H1 (cell line): ENCODE data around the gene ZNF490. TPM values are rescaled to one million over a fixed set of nuclear protein-coding genes. Genes with fewer than 3 reads are reported as not detected.

Source experiments
- CTCF ChIA-PET: fragments of 300-600 bp; sonication (Branson Sonifier 250); formaldehyde crosslinking; loops from one replicate; lab custom pipeline; 2021; ENCODE audit not compliant: partially characterized antibody; lab: Charles Lee
- POLR2A ChIA-PET: fragments of 300-600 bp; sonication (Branson Sonifier 250); formaldehyde crosslinking; loops from one replicate; lab custom pipeline; 2021; ENCODE audit warnings: inconsistent platforms; ENCODE audit not compliant: partially characterized antibody; lab: Charles Lee
- DNase-seq, 2 experiments: peaks; one replicate each; pipeline versions ENCODE4 v3.0.0 to v3.0.0-alpha.2; 2010 to 2022; ENCODE audit warnings: low spot score in 2 of 2, low read depth in 1 of 2, mixed read lengths in 1 of 2
- FAIRE-seq: peaks from 2 replicates; lab custom pipeline; 2011; peaks lifted over from hg19 to GRCh38; lab: Jason Lieb, UNC
- H2AFZ ChIP-seq: 2 replicates; pipeline ENCODE4 v1.8.1; 2012; ENCODE audit warnings: low read length, inconsistent platforms
- H2AK5ac ChIP-seq: 2 replicates; pipeline ENCODE4 v1.6.1; 2013; ENCODE audit warnings: low read depth, low read length
- H2BK120ac ChIP-seq: replicated peaks from 2 replicates; pipeline ENCODE3; 2013; ENCODE audit warnings: low read depth, low read length, inconsistent platforms
- H2BK12ac ChIP-seq: 2 replicates; pipeline ENCODE4 v1.6.1; 2013; ENCODE audit warnings: low read depth, low read length
- H2BK15ac ChIP-seq: 2 replicates; pipeline ENCODE4 v1.6.1; 2013; ENCODE audit warnings: low read length
- H2BK20ac ChIP-seq: 2 replicates; pipeline ENCODE4 v1.6.1; 2013; ENCODE audit warnings: low read length
- H2BK5ac ChIP-seq: 2 replicates; pipeline ENCODE4 v1.6.1; 2013; ENCODE audit warnings: low read depth, low read length
- H3K14ac ChIP-seq: 2 replicates; pipeline ENCODE4 v1.6.1; 2013; ENCODE audit warnings: inconsistent platforms; ENCODE audit not compliant: insufficient read length
- H3K18ac ChIP-seq: 2 replicates; pipeline ENCODE4 v1.6.1; 2013; ENCODE audit warnings: low read length; ENCODE audit errors: extremely low read depth
- H3K23ac ChIP-seq: 2 replicates; pipeline ENCODE4 v1.6.1; 2013; ENCODE audit warnings: inconsistent platforms; ENCODE audit not compliant: insufficient read length
- H3K23me2 ChIP-seq: 2 replicates; pipeline ENCODE4 v1.6.1; 2013; ENCODE audit warnings: low read depth, low read length
- H3K27ac ChIP-seq: 2 replicates; pipeline ENCODE4 v1.6.1; 2011; ENCODE audit warnings: low read depth, low read length, inconsistent platforms
- H3K27me3 ChIP-seq, 4 experiments: replicated peaks in 1 of 4; 1 replicate in 1 of 4; 2 replicates in 3 of 4; pipeline versions ENCODE4 v1.6.1 to v1.8.1; 2011 to 2013; ENCODE audit warnings: low read length in 3 of 4, mild to moderate bottlenecking in 3 of 4, inconsistent platforms in 2 of 4, mixed read lengths in 2 of 4, moderate library complexity in 1 of 4; ENCODE audit not compliant: control insufficient read depth in 3 of 4, insufficient read depth in 3 of 4; ENCODE audit errors: extremely low read depth in 1 of 4
- H3K36me3 ChIP-seq, 4 experiments: 2 replicates each; pipeline versions ENCODE4 v1.6.1 to v1.8.1; 2011 to 2013; ENCODE audit warnings: mild to moderate bottlenecking in 4 of 4, low read length in 3 of 4, moderate library complexity in 2 of 4, control low read depth in 1 of 4, inconsistent platforms in 1 of 4; ENCODE audit not compliant: insufficient read depth in 4 of 4, control insufficient read depth in 2 of 4
- H3K4ac ChIP-seq: replicated peaks from 2 replicates; pipeline ENCODE3; 2013; ENCODE audit warnings: low read length, low read depth, mixed read lengths, inconsistent platforms; ENCODE audit not compliant: insufficient read length
- H3K4me1 ChIP-seq, 4 experiments: replicated peaks in 1 of 4; 1 replicate in 1 of 4; 2 replicates in 3 of 4; pipeline versions ENCODE4 v1.6.1 to v1.8.1; 2011 to 2013; ENCODE audit warnings: low read length in 3 of 4, inconsistent platforms in 2 of 4, mixed read lengths in 1 of 4; ENCODE audit not compliant: insufficient read depth in 4 of 4, control insufficient read depth in 3 of 4
- H3K4me2 ChIP-seq, 2 experiments: 2 replicates each; pipeline versions ENCODE4 v1.6.1 to v1.8.1; 2011 to 2013; ENCODE audit warnings: low read depth in 2 of 2, low read length in 2 of 2, control low read depth in 1 of 2, inconsistent platforms in 1 of 2, mild to moderate bottlenecking in 1 of 2; ENCODE audit not compliant: insufficient read depth in 1 of 2
- H3K4me3 ChIP-seq, 4 experiments: fragments of 200-600, 300-600 bp in 1 of 4; sonication (generic), shearing (Covaris generic), sonication (Bioruptor Twin) in 1 of 4; 2 replicates each; pipeline versions ENCODE4 v1.5.1 to v1.8.1; 2011 to 2016; ENCODE audit warnings: low read length in 4 of 4, low read depth in 3 of 4, control low read depth in 2 of 4, inconsistent platforms in 2 of 4, mild to moderate bottlenecking in 2 of 4, mixed read lengths in 1 of 4, moderate library complexity in 1 of 4; ENCODE audit not compliant: insufficient read depth in 2 of 4; ENCODE audit errors: extremely low read depth in 1 of 4
- H3K56ac ChIP-seq: replicated peaks from 2 replicates; pipeline ENCODE3; 2013; ENCODE audit warnings: low read depth, mild to moderate bottlenecking, mixed read lengths, low read length, inconsistent platforms; ENCODE audit not compliant: insufficient read length
- H3K79me1 ChIP-seq: 2 replicates; pipeline ENCODE4 v1.6.1; 2013; ENCODE audit warnings: low read depth, low read length, control low read depth
- H3K79me2 ChIP-seq, 2 experiments: 2 replicates each; pipeline versions ENCODE4 v1.6.1 to v1.8.1; 2012 to 2013; ENCODE audit warnings: low read length in 2 of 2, mild to moderate bottlenecking in 2 of 2, inconsistent platforms in 1 of 2; ENCODE audit not compliant: insufficient read depth in 2 of 2, control insufficient read depth in 1 of 2
- H3K9ac ChIP-seq, 4 experiments: replicated peaks in 1 of 4; 1 replicate in 1 of 4; 2 replicates in 3 of 4; pipeline versions ENCODE4 v1.6.1 to v1.8.1; 2011 to 2013; ENCODE audit warnings: low read depth in 3 of 4, low read length in 3 of 4, control low read depth in 2 of 4, mild to moderate bottlenecking in 2 of 4, moderate library complexity in 2 of 4, inconsistent platforms in 1 of 4; ENCODE audit errors: extremely low read depth in 1 of 4
- H3K9me3 ChIP-seq, 2 experiments: 2 replicates each; pipeline versions ENCODE4 v1.6.1 to v1.8.1; 2012 to 2013; ENCODE audit warnings: mild to moderate bottlenecking in 2 of 2, moderate library complexity in 2 of 2, control low read depth in 1 of 2, inconsistent platforms in 1 of 2, low read depth in 1 of 2, low read length in 1 of 2, mixed read lengths in 1 of 2; ENCODE audit not compliant: insufficient read depth in 2 of 2
- H4K20me1 ChIP-seq, 2 experiments: replicated peaks in 1 of 2; 2 replicates each; pipeline versions ENCODE3 to v1.8.1; 2011 to 2013; ENCODE audit warnings: inconsistent platforms in 2 of 2, low read length in 2 of 2, mild to moderate bottlenecking in 1 of 2; ENCODE audit not compliant: insufficient read depth in 2 of 2, control insufficient read depth in 1 of 2
- H4K5ac ChIP-seq: 2 replicates; pipeline ENCODE4 v1.6.1; 2013; ENCODE audit warnings: low read length, low read depth, mixed read lengths, inconsistent platforms; ENCODE audit not compliant: insufficient read length
- H4K8ac ChIP-seq: 2 replicates; pipeline ENCODE4 v1.8.0; 2013; ENCODE audit warnings: mild to moderate bottlenecking, moderate library complexity, low read length, inconsistent platforms; ENCODE audit not compliant: insufficient read depth; ENCODE audit errors: extremely low read depth
- H4K91ac ChIP-seq: replicated peaks from 2 replicates; pipeline ENCODE3; 2013; ENCODE audit warnings: low read length, mixed read lengths, inconsistent platforms; ENCODE audit not compliant: insufficient read length
- CBX5 ChIP-seq: fragments of 300-800, 300-1000 bp; sonication (generic); IDR thresholded peaks from 2 replicates; pipeline ENCODE4 v1.7.1; 2016; ENCODE audit warnings: antibody characterized with exemption, low read length, low read depth
- CTCF ChIP-seq, 3 experiments: IDR thresholded peaks; 1 replicate in 2 of 3; 2 replicates in 1 of 3; pipeline versions ENCODE4 v1.5.1 to v1.6.1; 2011; ENCODE audit warnings: low read length in 3 of 3, mild to moderate bottlenecking in 3 of 3, inconsistent platforms in 2 of 3, low read depth in 1 of 3, moderate library complexity in 1 of 3; ENCODE audit not compliant: insufficient read depth in 1 of 3; ENCODE audit errors: control extremely low read depth in 1 of 3
- RAD21 ChIP-seq, 2 experiments: IDR thresholded peaks in 1 of 2; conservative IDR thresholded peaks in 1 of 2; 2 replicates each; pipeline ENCODE4 v1.6.1; 2011; ENCODE audit warnings: low read depth in 2 of 2, low read length in 2 of 2, improper control_type of control experiment in 1 of 2, inconsistent platforms in 1 of 2, mild to moderate bottlenecking in 1 of 2, moderate library complexity in 1 of 2
- RNF2 ChIP-seq: fragments of 200-900, 300-1000 bp; sonication (generic); IDR thresholded peaks from 2 replicates; pipeline ENCODE4 v1.7.1; 2016; ENCODE audit warnings: borderline replicate concordance, low read depth, mild to moderate bottlenecking, antibody characterized with exemption, low read length; ENCODE audit not compliant: poor library complexity, severe bottlenecking; ENCODE audit errors: missing control alignments
- WGBS, 2 experiments: shearing (Covaris generic) in 1 of 2; methylation state at CpG; one replicate each; pipeline versions ENCODE4 v1.1.6 to v1.1.7; 2013 to 2015; ENCODE audit warnings: low lambda C conversion rate in 2 of 2, mixed read lengths in 2 of 2, inconsistent platforms in 1 of 2, low coverage in 1 of 2, missing lambda C conversion rate in 1 of 2; ENCODE audit not compliant: insufficient replicate concordance in 2 of 2, insufficient coverage in 1 of 2, insufficient read length in 1 of 2; ENCODE audit errors: extremely low coverage in 1 of 2, missing lambda C conversion rate in 1 of 2; 5-methylcytosine and 5-hydroxymethylcytosine counted together
- polyA plus RNA-seq, 7 experiments: library from polyadenylated mRNA; depleted of rRNA in 3 of 7; stranded (reverse) in 5 of 7; unstranded in 2 of 7; fragments of >200 nt in 5 of 7; fragments of 200-250 nt in 2 of 7; gene quantifications; 1 replicate in 5 of 7; 2 replicates in 1 of 7; 4 replicates in 1 of 7; pipeline versions ENCODE4 v1.2.1 to v1.2.3, GENCODE V29; 2011 to 2013; ENCODE audit warnings: missing spikeins in 2 of 7, mixed read lengths in 2 of 7
- total RNA-seq: library from RNA; stranded (reverse); fragmentation: NEBNext Ultra II Directional; extraction: Animal tissue kit (Norgen Biotek cat#: 25700); gene quantifications from 2 replicates; pipeline ENCODE4 v1.2.1, GENCODE V29; 2021

ZNF490 gene
- total and polyA plus RNA-seq, 2 of the 8 experiments (the other 6 are each of a cell fraction or from before 2014, with no cell fraction given) = 1.7 to 9.0 TPM

- Histone ChIP-seq H4K5ac (no peak overlapping the region), H3K27ac (no peak overlapping the region), H3K9me3 (no peaks in the 10 kb centered on the region), H3K18ac (no peak overlapping the region), H2BK12ac (no peak overlapping the region), H3K56ac (no peak overlapping the region), H3K23me2 (no peaks in the 10 kb centered on the region), H3K4ac (no peak overlapping the region), H3K79me1 (no peaks in the 10 kb centered on the region), H2BK20ac (no peak overlapping the region), H4K20me1 (peaks cover 0 to 3% of the 10 kb centered on the region in 2 experiments), H3K14ac (no peak overlapping the region), H3K4me1 (peaks cover 0 to 6% (median 3%) of the 10 kb centered on the region in 4 experiments; a peak in 5 of 7 replicates), H3K79me2 (no peaks in the 10 kb centered on the region), H3K9ac (no peak overlapping the region), H2AFZ (no peak overlapping the region), H2AK5ac (no peak overlapping the region), H3K4me3 (no peak overlapping the region), H3K4me2 (no peak overlapping the region), H2BK5ac (no peak overlapping the region), H3K36me3 (peaks cover 5 to 28% (median 13%) of the 10 kb centered on the region in 4 experiments), H3K27me3 (no peaks in the 10 kb centered on the region), H2BK15ac (no peak overlapping the region), H4K8ac (peak overlapping the region; percentile 25; the same call in 1 of the 2 replicates), H2BK120ac (no peak overlapping the region), H4K91ac (no peak overlapping the region), H3K23ac (no peak overlapping the region)
- TF ChIP-seq CTCF (IDR thresholded peaks at IDR 0.05; ENCODE audit: control extremely low read depth in 1 of 3, insufficient read depth in 1 of 3, low read depth in 1 of 3, low read length in 3 of 3) (peak; percentile 27 to 45 (median 38)), RAD21 (IDR thresholded peaks at IDR 0.05 in 1 of 2, conservative IDR thresholded peaks at IDR 0.05 in 1 of 2; ENCODE audit: low read depth in 2 of 2, low read length in 2 of 2) (peak in 1 of 2 experiments; percentile 19; a peak in 1 of 4 replicates), CBX5 (no peak), RNF2 (peak; percentile 12)
- DNase-seq (no peak), FAIRE-seq (no peak)
- ChIA-PET POLR2A (interaction anchor here (1.0 to 2.1 kb wide), 6 partner anchors 9 to 65 kb away, joined by 4 to 7 read pairs (median 6); partner anchors contain the start of gene WDR83), CTCF (interaction anchor here (0.5 to 3.3 kb wide), 8 partner anchors 9 to 138 kb away, joined by 3 to 13 read pairs (median 6); no protein-coding TSS in a partner anchor)
- WGBS, 2 experiments = 91% methylated on average over 19 of the region's 22 CpGs; no CpG with 5 or more reads in 1 of the 2 experiments
These were observed 47.4 kb upstream of the ZNF490 start for GRCh38 chr19:12657966-12658365.
